D721Med (cell line): ENCODE results near the gene BCAP31.
"Not testable (repeated sequence)": the region's sequence is repeated elsewhere in the genome, so short reads cannot be mapped to it uniquely, and the experiment has no call there.

Source experiments
- DNase-seq: peaks from one replicate; pipeline ENCODE4 v3.0.0; 2011; ENCODE audit warnings: low spot score; ENCODE audit not compliant: insufficient read length
- FAIRE-seq: peaks from 2 replicates; lab custom pipeline; 2011; peaks lifted over from hg19 to GRCh38; lab: Jason Lieb, UNC
- TF ChIP-seq, protein P1 (sequence below): IDR thresholded peaks from 2 replicates; pipeline ENCODE4 v1.5.1; 2012; ENCODE audit warnings: mild to moderate bottlenecking, control low read depth; ENCODE audit not compliant: insufficient read depth; ENCODE audit errors: missing control alignments

The BCAP31 gene

DNA sequence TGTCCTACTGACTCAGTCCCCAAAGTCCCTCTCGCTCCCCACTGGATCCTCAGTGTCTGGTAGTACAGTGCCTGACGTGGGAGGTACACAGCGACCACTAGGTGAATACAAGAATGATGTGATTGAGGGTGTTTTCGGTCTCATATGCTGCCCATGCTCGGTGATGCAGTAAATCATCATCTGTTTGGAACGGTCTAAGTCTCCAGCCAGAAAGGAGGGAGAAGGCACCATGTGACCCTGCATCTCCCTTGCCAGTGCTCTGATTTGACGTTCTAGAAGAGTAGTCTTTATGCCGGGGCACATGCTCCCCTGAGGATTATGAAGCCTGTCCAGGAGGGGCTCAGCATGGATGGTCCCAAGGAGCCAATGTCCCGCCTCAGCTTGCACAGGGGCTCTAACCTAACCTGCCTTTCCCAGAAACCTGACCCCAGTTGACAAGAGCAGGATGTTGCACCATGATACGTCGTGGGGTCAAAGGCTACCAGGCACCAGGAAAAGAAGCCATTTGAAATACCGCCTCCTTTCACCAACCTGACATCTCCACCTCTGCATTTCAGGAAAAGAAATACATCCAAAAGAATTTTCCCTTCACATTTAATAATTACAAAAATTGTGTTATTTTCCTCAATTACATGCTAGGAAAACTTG is 26.1 kb upstream of the BCAP31 start:
- DNase-seq (no peak), FAIRE-seq (no peak)
- TF ChIP-seq, protein P1, sequence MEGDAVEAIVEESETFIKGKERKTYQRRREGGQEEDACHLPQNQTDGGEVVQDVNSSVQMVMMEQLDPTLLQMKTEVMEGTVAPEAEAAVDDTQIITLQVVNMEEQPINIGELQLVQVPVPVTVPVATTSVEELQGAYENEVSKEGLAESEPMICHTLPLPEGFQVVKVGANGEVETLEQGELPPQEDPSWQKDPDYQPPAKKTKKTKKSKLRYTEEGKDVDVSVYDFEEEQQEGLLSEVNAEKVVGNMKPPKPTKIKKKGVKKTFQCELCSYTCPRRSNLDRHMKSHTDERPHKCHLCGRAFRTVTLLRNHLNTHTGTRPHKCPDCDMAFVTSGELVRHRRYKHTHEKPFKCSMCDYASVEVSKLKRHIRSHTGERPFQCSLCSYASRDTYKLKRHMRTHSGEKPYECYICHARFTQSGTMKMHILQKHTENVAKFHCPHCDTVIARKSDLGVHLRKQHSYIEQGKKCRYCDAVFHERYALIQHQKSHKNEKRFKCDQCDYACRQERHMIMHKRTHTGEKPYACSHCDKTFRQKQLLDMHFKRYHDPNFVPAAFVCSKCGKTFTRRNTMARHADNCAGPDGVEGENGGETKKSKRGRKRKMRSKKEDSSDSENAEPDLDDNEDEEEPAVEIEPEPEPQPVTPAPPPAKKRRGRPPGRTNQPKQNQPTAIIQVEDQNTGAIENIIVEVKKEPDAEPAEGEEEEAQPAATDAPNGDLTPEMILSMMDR = no peak

DNA sequence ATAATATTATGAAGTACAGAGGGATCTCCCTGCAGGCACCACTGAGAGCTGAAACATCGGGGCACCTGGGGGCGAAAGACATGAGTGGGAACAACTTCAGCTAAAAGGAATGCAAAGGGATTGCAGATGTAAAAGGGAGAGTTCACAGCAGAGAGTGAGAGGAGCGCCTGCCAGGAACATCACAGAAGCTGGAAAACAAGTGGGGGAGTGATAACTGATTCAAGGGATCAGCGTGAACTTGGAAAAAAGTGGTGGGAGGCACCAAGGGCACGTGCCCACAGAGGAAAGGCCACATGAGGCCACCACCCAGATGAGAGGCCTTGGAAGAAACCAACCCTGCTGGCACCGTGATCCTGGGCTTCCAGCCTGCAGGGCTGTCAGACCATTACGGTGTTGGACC is 24.8 kb upstream of the BCAP31 start:
- FAIRE-seq, DNase-seq: not testable (repeated sequence)

DNA sequence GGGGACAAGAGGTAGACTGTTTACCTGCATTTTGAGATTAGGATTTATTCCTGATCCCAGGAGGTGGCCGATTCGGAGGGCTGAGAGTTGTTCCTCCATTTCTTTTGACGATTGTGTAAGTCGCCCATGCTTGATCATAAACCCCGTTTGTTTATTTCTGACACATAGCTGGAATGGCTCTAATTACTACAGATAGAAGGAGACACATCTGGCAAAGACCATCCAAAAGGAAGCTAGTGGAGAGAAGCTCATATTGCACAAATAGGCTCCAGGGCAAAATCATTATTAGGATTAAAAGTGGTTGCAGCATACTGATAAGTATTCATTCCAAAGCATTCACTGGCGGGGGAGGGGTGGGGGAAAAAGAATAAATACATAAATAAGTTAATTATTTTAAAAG is 22.8 kb upstream of the BCAP31 start:
- FAIRE-seq, DNase-seq: not testable (repeated sequence)

DNA sequence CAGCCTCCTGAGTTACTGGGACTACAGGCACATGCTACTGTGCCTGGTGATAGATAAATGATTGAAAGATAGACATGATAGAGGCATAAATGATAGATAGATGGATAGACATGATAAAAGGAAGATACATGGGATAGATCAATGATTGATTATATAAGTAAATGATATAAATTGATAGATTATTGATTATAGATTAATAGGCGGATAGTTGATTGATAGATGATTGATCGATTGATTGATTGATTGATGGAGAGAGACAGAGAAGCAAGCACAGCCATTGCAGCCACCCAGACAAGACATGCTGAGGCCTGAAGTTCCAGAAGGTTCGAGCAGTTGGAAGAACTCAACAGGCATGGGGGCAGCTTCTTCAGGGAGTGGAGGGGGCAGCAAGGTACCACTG is 22.2 kb upstream of the BCAP31 start:
- FAIRE-seq (no peak), DNase-seq (no peak)
- TF ChIP-seq, protein P1 = no peak

DNA sequence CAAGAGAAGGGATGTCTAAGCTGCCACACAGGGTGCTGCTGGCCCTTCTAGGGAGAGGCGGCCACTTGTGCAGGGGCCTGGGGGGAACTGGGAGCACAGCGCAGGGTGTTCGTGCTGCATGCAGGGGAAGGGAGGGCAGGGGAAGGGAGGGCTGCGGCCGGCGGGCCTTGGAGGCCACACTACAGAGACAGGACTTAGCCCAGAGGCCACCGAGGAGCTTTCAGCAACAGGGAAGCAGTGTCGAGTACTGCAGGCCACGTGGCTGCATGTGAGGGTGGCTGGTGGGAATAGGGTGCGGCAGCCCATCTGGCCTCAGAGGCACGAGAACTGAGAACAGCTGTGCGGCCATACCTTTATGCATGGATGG is 20.9 kb upstream of the BCAP31 start:
- FAIRE-seq, DNase-seq: not testable (repeated sequence)

DNA sequence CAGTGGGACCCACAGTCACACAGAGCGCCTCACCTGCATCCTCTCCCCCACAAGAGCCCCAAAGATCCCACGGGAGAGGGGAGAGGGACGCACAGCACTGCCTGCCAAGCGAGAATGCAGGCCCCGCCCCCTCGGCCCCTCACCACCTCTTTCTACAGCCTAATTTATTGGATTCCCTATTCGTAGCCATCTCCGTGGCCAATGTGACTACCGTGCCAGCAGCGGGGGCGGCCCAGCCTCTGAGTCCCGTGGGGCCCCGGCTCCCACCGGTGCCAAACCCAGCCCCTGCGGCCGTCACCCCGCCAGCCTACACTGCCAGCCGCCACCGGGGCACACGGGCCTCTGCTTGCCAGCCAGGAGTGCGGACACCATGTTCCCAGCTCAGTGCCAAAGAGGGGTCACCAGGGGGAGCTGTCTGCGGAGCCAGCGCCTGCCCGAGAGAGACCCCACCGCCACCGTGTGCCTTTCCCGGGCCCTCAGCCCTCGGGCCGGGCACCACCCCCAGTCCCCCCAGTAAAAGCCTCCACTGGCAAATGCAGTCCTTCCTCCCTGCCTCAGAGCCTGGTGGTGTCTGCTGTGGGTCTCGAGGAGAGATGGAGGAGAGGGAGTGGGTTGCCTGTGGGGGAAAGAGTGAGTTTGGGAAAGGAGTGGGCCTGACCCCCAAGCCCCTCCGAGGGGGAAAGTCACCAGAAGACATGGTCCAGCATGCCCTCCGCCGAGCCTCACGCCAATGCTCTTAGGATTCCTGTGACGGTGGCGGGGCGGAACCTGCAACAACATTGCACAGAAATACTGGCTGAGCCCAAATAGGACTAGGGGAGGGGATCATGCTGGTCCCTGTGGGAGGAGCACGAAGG is 20.3 kb upstream of the BCAP31 start:
- FAIRE-seq (no peak), DNase-seq (no peak)
- TF ChIP-seq, protein P1 = no peak

DNA sequence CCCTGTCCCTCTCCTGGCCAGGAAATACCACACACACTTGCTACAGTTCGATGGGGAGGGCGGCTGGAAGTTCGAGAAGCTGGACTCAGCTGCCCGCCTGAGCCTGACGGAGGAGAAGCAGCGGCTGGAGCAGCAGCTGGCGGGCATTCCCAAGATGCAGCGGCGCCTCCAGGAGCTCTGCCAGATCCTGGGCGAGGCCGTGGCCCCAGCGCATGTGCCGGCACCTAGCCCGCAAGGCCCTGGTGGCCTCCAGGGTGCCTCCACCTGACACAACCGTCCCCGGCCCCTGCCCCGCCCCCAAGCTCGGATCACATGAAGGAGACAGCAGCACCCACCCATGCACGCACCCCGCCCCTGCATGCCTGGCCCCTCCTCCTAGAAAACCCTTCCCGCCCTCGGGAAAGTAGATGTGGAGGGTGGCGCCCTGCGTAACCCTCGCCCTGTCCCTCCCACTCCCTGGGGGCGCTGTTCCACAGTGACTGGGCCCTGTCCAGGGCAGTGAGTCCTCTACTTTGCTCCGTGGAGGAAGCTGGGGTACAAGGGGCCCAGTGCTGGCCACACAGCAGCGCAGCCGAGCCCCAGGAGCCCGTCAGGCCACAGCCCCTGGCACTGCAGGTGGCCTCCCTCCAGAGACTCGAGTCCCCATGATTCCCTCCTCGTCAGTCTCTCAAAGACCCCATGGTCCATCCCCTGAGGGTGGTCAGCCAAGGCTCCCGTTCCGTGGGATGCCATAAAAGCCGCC is 19.5 kb upstream of the BCAP31 start:
- DNase-seq, FAIRE-seq: not testable (repeated sequence)

DNA sequence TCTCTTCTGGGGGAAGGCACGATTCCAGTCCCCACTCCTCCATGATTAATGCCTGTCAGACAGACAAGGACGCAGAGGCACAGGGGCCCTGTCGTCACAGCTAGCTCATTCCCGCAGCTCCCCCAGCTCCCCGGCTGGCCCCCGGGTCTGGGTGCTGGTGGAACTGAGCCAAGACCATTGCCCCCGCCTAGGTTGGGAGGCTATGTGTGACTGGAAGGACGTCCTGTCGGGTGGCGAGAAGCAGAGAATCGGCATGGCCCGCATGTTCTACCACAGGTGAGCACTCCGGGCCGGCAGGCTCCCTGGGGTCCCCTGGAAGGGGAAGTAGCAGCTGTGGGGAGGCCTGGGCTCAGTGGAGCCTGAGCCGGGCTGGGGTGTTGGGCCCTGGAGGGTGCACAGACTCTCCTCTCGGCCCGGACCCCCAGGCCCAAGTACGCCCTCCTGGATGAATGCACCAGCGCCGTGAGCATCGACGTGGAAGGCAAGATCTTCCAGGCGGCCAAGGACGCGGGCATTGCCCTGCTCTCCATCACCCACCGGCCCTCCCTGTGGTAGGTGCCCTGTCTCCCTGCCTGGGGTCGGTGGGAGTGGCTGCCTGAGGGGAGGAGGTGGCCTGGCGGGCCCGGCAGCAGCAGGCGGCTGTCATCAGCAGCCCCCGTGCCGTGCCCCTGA is 18.7 kb upstream of the BCAP31 start:
- FAIRE-seq, DNase-seq: not testable (repeated sequence)

DNA sequence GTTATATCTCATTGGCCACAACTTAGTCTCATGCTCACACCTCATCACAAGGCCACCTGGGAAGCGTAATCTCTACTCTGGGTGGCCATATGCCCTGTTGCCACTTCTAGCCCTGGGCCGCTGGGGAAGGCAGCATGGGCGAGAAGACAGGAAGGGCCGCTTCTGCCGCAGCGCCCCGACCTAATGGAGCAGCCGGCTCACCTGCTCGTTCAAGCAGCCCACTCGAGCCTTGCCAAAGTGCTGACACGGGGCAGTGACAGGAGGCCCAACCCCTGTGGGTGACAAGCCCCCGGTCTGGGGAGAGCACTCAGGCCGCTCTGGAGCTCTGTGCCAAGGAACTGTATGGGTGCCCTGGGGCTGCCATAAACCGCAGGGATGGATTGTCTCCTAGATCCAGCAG is 17.9 kb upstream of the BCAP31 start:
- DNase-seq, FAIRE-seq: not testable (repeated sequence)

DNA sequence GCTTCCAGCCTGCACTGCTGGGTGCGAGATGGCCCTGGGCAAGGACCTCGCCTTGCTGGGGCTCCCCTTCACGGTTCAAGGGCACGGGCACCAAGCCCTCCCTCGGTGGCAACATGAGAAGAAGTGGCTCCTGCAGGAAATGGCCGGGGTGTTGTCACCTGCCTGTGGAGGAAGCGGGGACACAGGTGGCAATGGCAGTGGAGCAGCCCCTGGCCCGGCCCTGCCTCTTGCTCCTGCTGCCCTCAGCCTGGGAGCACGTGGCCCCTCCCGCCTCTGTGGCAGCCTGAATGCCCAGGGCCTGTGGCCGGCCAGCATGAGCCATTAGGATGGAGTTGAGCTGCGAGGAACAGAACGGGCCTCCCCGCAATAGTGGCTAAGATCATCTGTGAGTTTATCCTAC is 17.3 kb upstream of the BCAP31 start:
- TF ChIP-seq, protein P1 = no peak
- DNase-seq (no peak), FAIRE-seq (no peak)
